Stimulated activated CD8-positive, alpha-beta memory T cell treated with anti-CD3 and anti-CD28 coated beads, Interleukin-4, amount 100 ng/mL, for 24 hours (primary cell): Measurements from ENCODE around the gene LYRM2.
A peak's percentile ranks its signal among the peaks of the same experiment; 100 is the strongest.
"Not testable (repeated sequence)": the region's sequence is repeated elsewhere in the genome, so short reads cannot be mapped to it uniquely, and the experiment has no call there.

ENCODE experiments used
- DNase-seq: peaks from one replicate; pipeline ENCODE4 v3.0.0-alpha.2; 2020; ENCODE audit warnings: low read depth

Gene LYRM2

GRCh38 chr6:89644864-89645263 is 6.3 kb upstream of the LYRM2 start:
- DNase-seq, result no peak

GRCh38 chr6:89643406-89643805 is 4.9 kb upstream of the LYRM2 start:
- DNase-seq, result no peak

GRCh38 chr6:89642956-89643355 is 4.4 kb upstream of the LYRM2 start:
- no peak for DNase-seq

- not testable (repeated sequence) for DNase-seq
These were observed 3.0 kb upstream of the LYRM2 start for GRCh38 chr6:89641581-89641980.

- no peak for DNase-seq
These were observed 2.3 kb upstream of the LYRM2 start for GRCh38 chr6:89640804-89641203.

- no peak for DNase-seq
These were observed 607 bp downstream of the LYRM2 start for GRCh38 chr6:89637960-89638319.

GRCh38 chr6:89636412-89636811 is 2.1 kb downstream of the LYRM2 start:
- DNase-seq, result not testable (repeated sequence)

GRCh38 chr6:89630488-89630887 is 8.1 kb downstream of the LYRM2 start:
- no peak for DNase-seq

- DNase-seq, result no peak
These were observed 14.8 kb downstream of the LYRM2 start for GRCh38 chr6:89623749-89624148.

GRCh38 chr6:89619567-89619966 is 19.0 kb downstream of the LYRM2 start:
- no peak for DNase-seq

GRCh38 chr6:89618026-89618425 is 20.5 kb downstream of the LYRM2 start:
- DNase-seq, result no peak

GRCh38 chr6:89616531-89616930 is 22.0 kb downstream of the LYRM2 start:
- DNase-seq, result no peak

- no peak for DNase-seq
These were observed 22.7 kb downstream of the LYRM2 start for GRCh38 chr6:89615882-89616281.

GRCh38 chr6:89613790-89614189 is 24.8 kb downstream of the LYRM2 start:
- no peak for DNase-seq

GRCh38 chr6:89612121-89612520 is 26.4 kb downstream of the LYRM2 start:
- no peak for DNase-seq

- DNase-seq, result no peak
These were observed 26.9 kb downstream of the LYRM2 start for GRCh38 chr6:89611666-89612065.

- peak; percentile 67 for DNase-seq
These were observed 28.4 kb downstream of the LYRM2 start for GRCh38 chr6:89610149-89610642.

- no peak for DNase-seq
These were observed 32.7 kb downstream of the LYRM2 start for GRCh38 chr6:89605861-89606260.

GRCh38 chr6:89604653-89605052 is 33.9 kb downstream of the LYRM2 start:
- no peak for DNase-seq

GRCh38 chr6:89602166-89602565 is 36.4 kb downstream of the LYRM2 start:
- DNase-seq, result no peak

- DNase-seq, result no peak
These were observed 38.8 kb downstream of the LYRM2 start for GRCh38 chr6:89599727-89600126.

GRCh38 chr6:89597988-89598387 is 40.6 kb downstream of the LYRM2 start:
- no peak for DNase-seq

GRCh38 chr6:89597372-89597771 is 41.2 kb downstream of the LYRM2 start:
- DNase-seq, result no peak

GRCh38 chr6:89596484-89596883 is 42.1 kb downstream of the LYRM2 start:
- no peak for DNase-seq

GRCh38 chr6:89596056-89596455 is 42.5 kb downstream of the LYRM2 start:
- no peak for DNase-seq
